GM18867 (cell line): ENCODE data around the gene ALG1.
A peak's percentile ranks its signal among the peaks of the same experiment; 100 is the strongest.
"Not testable (repeated sequence)": the region's sequence is repeated elsewhere in the genome, so short reads cannot be mapped to it uniquely, and the experiment has no call there.

Source experiments
- ATAC-seq: cut with Tn5 transposase; IDR thresholded peaks from one replicate; pipeline ENCODE4 v1.9.1; 2021; ENCODE audit warnings: mild to moderate bottlenecking, moderate library complexity; ENCODE audit not compliant: unreplicated experiment

The ALG1 gene

GRCh38 chr16:5044011-5044540 is 27.6 kb upstream of the ALG1 start:
- ATAC-seq = no peak

GRCh38 chr16:5044581-5044980 is 27.1 kb upstream of the ALG1 start:
- ATAC-seq = not testable (repeated sequence)

DNA sequence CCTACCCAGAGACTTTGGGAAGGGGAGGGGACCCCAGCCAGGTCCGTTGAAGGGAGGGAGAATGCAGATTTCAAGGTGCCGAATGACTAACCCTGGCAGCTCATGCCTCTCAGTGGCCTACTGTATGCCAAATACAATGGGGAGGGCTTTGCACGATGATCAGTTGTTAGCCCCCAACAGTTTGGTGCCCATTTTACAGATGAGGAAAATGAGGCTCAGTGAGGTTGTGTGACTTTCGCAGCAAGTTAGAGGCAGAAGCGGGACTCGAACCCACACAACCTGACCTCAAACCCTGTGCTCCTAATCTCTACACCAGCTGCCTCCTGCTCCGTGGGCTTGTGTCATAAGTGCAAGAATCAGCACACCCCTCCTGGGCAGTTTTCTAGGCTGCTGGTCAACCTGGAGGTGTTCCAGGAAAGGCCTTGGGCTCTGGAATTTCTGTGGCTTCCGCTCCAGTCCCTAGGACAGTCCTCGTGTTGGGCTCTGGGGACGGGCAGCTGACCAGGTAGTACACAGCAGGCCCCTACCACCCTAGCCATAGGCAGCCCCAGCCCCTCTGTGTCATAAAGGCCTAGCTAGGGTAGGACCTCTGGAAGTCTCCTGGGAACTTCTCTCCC is 26.0 kb upstream of the ALG1 start:
- no peak for ATAC-seq

GRCh38 chr16:5046914-5047313 is 24.7 kb upstream of the ALG1 start:
- ATAC-seq = no peak

- ATAC-seq = no peak
These were observed 16.5 kb upstream of the ALG1 start for GRCh38 chr16:5054876-5055865.

DNA sequence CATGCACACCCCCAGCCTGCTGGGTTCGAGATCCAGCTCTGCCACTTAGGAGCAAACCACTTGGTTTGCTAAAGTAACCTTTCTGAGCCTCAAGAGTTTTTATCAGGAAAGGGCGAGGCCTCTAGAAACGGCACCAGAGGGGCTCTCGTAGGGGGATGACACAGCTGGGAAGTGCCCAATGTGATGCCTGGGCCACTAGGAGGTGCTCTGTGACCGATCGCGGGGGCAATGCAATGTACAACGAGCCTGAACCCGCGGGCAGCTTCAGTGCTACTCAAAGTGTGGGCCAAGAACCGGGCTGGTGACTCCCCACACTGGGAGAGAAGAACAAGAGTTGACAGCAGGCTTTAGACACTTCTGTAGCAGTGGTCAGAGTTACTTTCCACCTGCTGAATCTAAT is 15.3 kb upstream of the ALG1 start:
- peak; percentile 74 for ATAC-seq

DNA sequence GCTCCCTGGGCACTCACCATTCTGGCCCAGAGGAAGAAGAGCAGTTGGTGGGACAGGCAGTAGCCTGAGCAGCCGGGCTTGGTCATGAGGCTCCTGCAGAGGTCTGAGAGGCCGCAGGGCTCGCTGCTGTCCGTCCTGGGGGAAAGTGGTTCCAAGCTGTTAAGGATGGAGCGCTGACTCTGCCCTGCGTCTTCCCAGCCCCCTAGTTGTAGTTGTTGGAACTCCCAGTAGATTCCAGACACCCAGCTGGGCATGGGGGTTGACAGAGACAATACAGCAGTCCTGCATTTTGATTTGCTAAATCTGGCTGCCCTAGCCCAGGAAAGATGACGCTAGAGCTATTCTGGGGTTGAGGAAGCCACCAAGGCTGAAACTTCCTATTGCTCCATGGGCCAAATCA is 13.2 kb upstream of the ALG1 start:
- ATAC-seq = no peak

- ATAC-seq = no peak
These were observed 12.1 kb upstream of the ALG1 start for GRCh38 chr16:5059386-5060072.

- ATAC-seq = no peak
These were observed 11.5 kb upstream of the ALG1 start for GRCh38 chr16:5060073-5060641.

- peak; percentile 88 for ATAC-seq
These were observed 9.6 kb upstream of the ALG1 start for GRCh38 chr16:5062051-5062450.

DNA sequence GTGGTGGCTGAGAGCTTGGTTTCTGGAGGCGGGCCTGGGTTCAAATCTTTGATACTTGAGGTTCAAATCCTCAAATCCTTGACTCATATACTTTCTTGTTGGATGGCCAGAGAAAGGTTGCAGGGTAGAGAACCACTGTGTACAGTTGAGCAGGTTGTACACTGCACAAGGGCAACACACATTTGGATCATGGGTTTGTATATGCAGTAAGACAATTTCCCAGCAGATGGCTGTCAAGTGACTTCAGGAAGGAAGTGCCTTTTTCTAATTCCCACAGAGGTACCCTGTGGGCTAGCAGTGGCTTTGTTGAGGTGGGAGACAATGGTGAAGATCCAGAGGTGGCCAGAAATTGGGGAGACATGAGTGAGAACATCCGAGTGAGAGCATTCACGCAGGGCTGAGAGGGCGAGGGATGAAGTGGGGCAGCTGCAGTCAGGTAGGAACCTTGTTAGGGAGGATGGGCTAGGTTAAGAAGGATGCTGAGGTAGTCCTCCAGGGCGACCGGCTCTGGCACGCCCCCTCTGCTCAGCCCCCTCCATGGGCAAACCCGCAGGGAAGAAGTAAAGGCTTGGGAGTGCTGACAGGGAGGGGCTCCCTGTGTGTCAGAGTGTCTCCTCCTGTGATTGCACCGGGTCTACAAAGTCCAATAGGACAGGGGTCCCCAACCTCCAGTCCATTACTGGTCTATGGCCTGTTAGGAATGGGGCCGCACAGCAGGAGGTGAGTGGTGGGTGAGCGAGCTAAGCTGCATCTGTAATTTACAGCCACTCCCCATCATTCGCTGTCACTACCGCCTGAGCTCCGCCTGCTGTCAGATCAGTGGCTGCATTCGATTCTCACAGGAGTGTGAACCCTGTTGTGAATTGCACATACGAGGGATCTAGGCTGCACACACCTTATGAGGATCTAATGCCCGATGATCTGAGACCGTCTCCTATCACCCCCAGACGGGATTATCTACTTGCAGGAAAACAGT is 8.6 kb upstream of the ALG1 start:
- no peak for ATAC-seq

DNA sequence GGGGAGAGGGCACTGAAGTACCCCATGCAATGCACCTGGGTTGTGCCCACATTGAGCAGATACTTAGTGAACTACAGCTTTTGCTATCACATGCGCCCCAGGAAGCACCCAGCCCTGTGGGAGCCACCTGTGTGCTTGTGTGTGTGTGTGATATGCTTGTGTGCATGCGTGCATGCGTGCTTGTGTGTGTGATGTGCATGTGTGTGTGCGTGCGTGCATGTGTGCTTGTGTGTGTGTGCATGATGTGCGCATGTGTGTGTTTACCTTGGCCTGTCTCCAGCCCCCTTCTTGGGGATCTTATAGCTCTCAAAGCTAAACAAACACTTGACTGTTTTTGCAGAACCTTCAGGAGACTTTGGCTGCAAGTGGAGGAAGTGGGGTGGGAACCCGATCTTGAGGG is 6.7 kb upstream of the ALG1 start:
- no peak for ATAC-seq

DNA sequence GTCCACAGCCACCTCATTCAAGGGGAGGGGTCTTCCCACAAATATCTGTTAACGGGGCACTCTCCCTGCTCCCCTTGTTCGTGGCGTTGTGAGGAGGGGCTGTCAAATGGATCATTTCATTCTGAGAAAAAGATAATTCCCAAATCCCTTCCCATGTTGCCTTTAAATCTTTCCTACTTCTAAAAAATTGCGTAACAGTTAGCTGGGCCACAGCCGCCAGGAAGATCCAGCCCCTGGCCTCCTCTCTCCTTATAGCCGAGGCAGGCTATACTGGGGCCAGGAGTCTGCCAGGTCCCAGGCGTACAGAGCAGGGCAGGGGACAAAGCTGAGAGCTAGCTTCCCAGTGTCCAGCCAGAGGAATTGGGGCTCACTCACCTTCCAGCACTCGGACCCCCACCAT is 6.3 kb upstream of the ALG1 start:
- ATAC-seq = no peak

DNA sequence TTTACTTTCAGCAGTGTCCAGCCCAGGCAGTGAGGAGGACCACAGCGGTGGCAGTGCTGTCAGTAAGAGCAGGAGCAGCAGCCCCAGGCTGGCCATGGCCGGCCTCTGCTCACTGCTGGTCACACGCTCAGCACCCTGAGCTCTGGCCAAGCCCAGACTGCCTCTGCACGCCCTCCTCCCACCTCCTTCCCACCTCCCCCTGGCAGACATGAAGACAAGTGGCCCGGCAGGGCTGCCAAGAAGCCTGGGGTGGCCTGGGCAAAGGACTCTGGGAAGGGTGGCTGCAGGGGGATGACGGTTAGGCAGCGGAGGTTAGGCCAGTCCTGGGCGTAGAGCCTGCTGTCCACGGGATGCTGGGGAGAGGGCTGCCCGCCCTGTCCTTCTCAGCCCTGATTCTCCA is 5.8 kb upstream of the ALG1 start, which contains the start of gene C16orf89:
C16orf89 (minus strand) TSS at position 144 of the 400 bp plus-strand sequence; CDS start at position 96, 48 bp downstream.
- no peak for ATAC-seq

- no peak for ATAC-seq
These were observed 5.1 kb upstream of the ALG1 start for GRCh38 chr16:5066511-5066910.

DNA sequence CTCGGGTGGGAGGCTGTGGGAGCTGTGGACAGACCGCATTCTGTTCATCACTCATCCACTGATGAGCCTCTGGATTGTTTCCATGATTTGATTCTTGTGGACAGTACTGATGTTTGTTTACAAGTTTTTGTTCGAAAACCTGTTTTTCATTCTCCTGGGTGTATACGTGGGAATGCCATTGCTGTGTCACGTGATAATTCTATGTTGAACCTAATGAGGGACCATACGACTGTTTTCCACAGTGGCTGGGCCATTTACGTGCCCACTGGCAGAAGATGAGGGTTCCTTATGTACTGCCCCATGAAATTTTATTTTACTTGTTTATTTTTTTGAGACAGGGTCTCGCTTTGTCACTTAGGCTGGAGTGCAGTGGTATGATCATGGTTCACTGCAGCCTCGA is 2.6 kb upstream of the ALG1 start:
- ATAC-seq = no peak

DNA sequence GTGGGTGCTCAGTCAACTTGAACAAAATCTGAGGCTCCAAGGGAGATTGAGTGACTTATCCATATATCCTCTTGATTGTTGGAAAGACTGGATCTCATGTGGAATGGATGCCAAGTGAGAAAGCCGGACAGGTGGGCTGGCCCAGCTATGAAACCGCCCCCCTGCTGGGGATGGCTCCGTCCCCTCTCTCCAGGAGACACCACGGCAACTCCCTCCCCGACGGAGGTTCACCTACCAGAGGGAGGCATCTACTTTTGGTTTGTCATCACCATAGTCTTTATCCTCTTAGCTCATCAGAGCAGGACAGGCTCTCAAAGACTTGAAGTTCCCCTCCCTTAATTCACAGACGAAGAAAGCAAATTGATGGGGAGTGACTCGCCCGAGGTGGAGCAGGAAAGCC is 1.8 kb upstream of the ALG1 start:
- no peak for ATAC-seq

DNA sequence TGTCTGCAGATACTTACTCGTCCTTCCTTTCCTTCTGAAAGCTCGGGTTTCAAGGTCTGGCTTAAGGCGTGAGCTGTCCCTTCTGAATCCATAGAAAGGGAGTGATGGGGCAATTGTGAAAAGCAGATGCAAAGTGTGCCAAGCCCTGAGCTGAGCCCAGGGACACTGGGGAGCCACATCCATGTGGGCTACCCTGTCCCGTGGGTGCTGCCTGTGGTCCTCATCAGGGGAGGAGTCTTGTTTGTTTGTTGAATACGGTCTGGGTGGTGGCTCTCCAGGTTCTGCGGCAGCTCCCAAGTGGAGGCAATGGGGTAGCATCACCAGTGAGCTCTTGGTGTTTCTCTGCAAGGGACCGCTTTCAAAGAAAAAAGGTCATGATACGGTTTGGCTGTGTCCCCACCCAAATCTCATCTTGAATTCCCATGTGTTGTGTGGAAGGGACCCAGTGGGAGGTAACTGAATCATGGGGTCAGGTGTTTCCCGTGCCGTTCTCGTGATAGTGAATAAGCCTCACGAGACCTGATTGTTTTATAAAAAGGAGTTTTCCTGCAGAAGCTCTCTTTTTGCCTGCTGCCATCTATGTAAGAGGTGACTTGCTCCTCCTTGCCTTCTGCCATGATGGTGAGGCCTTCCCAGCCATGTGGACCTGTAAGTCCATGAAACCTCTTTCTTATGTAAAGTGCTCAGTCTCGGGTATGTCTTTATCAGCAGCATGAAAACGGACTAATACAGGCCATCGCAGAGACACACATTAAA is 1.0 kb upstream of the ALG1 start:
- ATAC-seq = no peak

GRCh38 chr16:5071341-5071680 is 332 bp upstream of the ALG1 start:
- no peak for ATAC-seq
